ENCODE results near the gene RTN4IP1. TPM values are rescaled to one million over a fixed set of nuclear protein-coding genes. Genes with fewer than 3 reads are reported as not detected.

Gene RTN4IP1
- polyA plus RNA-seq, 3 donors, result 9.9 to 13.6 (median 10.3) TPM

DNA sequence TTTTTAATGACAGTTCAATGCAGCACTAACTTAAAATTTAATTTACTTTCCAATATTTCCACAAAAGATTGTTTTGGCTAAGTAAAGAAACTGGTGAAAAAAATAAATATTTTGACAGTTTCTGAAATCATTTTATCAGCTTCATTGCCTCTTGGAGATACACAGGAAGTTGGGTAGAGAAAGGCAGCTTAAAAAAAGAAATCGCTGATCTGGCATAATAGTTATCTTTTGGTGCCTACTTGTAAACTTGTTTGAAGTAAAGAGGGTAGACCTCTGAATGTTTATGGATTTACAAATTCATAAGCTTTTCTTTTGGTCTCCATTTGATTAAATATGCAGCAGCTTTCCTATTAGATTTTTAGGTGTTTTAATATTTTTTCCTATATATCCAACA is 103.4 kb downstream of the RTN4IP1 start:
- DNase-seq (ENCODE audit: low read depth in 3 of 3, low spot score in 2 of 3), result no peak

DNA sequence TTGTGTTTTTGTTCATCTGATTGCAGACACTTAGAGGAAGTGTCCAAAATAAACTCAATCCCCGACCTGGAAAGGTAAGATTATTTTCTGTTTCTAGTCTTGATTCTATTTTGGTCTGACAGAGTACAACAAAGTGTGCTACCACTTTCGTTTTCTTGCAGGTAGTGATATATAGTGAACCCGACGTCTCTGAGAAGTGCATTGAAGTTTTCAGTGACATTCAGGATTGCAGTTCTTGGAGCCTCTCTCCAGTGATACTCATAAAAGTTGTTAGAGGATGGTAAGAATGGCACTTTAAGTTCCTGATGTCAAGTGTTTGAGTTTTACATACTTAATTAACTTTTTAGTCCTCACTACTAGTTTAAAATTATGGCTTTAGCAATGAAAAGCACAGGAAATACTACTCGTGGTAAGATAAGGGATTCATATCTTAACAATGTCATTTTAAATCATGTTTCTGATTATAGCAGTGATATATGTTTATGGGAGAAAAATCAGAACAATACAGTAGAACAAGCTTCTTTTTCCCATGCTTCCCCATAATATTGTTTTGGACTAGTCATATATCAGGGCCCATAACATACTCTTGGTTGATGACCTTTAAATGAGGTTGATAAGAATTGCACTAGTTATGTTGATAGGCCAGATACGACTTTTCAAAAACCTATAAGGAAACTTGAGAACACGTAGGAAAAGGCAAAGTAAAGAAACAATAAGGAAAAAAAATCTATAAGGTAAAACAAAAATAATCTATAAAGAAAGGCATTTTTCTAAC is 104.0 kb downstream of the RTN4IP1 start:
- no peak for DNase-seq (ENCODE audit: low read depth in 3 of 3, low spot score in 2 of 3)

DNA sequence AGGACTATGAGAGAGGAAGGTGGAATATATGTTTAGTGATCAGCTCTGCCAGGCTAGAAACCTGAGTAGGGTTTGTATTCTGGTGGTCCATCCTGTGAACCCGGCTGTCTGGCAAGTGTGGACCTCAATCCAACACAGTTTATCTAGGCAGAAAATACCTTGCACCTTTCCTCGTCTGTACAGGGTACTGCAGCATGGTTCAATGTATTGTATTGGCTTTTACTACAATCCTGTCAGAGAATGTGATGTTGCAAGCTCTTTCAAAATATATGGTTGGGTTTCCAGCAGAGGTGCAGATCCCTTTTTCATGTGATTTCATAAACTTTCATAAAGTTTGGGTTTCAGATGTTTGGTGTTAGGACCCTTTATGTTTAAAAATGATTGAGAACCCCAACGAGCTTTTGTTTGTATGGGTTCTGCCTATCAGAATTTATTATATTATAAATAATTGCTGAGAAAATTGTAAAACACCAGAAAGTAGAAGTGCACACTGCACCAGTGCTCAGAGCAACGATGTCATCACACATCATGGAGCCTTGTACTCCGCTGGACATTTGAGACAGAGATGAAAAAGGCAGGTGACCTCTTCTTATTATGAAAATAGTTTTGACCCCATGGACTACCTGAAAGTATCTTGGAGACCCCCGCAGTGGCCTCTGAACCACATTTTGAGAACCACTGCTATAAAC is 106.6 kb downstream of the RTN4IP1 start:
- DNase-seq (ENCODE audit: low read depth in 3 of 3, low spot score in 2 of 3), result no peak

Other genes with a start within 250 kb of the RTN4IP1 start
- gene QRSL1, start 80 bp upstream of the RTN4IP1 start, polyA plus RNA-seq (ENCODE audit: insufficient read length in 3 of 3), result 10 to 100 TPM; 15.7 to 19.1 (median 18.2) TPM

Data from right renal cortex interstitium (tissue), 3 donors.